BJ (cell line): Measurements from ENCODE around the gene ADRB1. TPM values are rescaled to one million over a fixed set of nuclear protein-coding genes. Genes with fewer than 3 reads are reported as not detected.

ENCODE experiments used
- CTCF ChIA-PET: fragments of 350-600 bp; formaldehyde crosslinking; extraction: SDS; loops from one replicate; lab custom pipeline; 2021; ENCODE audit warnings: antibody characterized with exemption, inconsistent platforms; lab: Yijun Ruan, JAX
- POLR2A ChIA-PET: fragments of 300-600 bp; sonication (Branson Sonifier 250); formaldehyde crosslinking; extraction: SDS; loops from one replicate; lab custom pipeline; 2021; ENCODE audit warnings: antibody characterized with exemption; lab: Charles Lee
- DNase-seq: peaks from one replicate; pipeline ENCODE4 v3.0.0-alpha.2; 2011; ENCODE audit warnings: low read depth
- H3K27me3 ChIP-seq: 2 replicates; pipeline ENCODE4 v1.6.0; 2011; ENCODE audit warnings: low read length; ENCODE audit not compliant: control insufficient read depth, insufficient read depth
- H3K36me3 ChIP-seq: 2 replicates; pipeline ENCODE4 v1.5.1; 2011; ENCODE audit warnings: low read length; ENCODE audit not compliant: control insufficient read depth, insufficient read depth
- H3K4me3 ChIP-seq: 2 replicates; pipeline ENCODE4 v1.5.1; 2011; ENCODE audit warnings: low read depth, mild to moderate bottlenecking, control low read depth, low read length
- CTCF ChIP-seq: IDR thresholded peaks from 2 replicates; pipeline ENCODE4 v1.5.1; 2011; ENCODE audit warnings: low read depth, mild to moderate bottlenecking, control low read depth, inconsistent platforms, low read length, moderate library complexity; ENCODE audit not compliant: insufficient read depth
- polyA plus RNA-seq: library from polyadenylated mRNA; depleted of rRNA; stranded (reverse); fragments of >200 nt; gene quantifications from 2 replicates; pipeline ENCODE4 v1.2.3, GENCODE V29; 2011

The ADRB1 gene
- polyA plus RNA-seq, 1 experiment = not detected

GRCh38 chr10:114061148-114061547 is 17.5 kb downstream of the ADRB1 start:
- no peak for DNase-seq
- H3K36me3 ChIP-seq = no peaks in the 10 kb centered on the region
- no peak for TF ChIP-seq CTCF
- ChIA-PET CTCF (no interaction called here), POLR2A (no interaction called here)
- no peak overlapping the region for H3K4me3 ChIP-seq
- peaks cover 2% of the 10 kb centered on the region; the same call in 1 of the 2 replicates for H3K27me3 ChIP-seq

GRCh38 chr10:114061789-114062188 is 18.1 kb downstream of the ADRB1 start:
- H3K27me3 ChIP-seq = peaks cover 2% of the 10 kb centered on the region; the same call in 1 of the 2 replicates
- no peak overlapping the region for H3K4me3 ChIP-seq
- ChIA-PET POLR2A (no interaction called here), CTCF (no interaction called here)
- TF ChIP-seq CTCF = no peak
- no peak for DNase-seq
- H3K36me3 ChIP-seq = no peaks in the 10 kb centered on the region

- POLR2A ChIA-PET = no interaction called here
- DNase-seq = no peak
- CTCF ChIA-PET = no interaction called here
Observed at GRCh38 chr10:114064151-114065048, 20.7 kb downstream of the ADRB1 start.

GRCh38 chr10:114065049-114065435 is 21.4 kb downstream of the ADRB1 start:
- ChIA-PET CTCF (no interaction called here), POLR2A (no interaction called here)
- no peak for TF ChIP-seq CTCF
- Histone ChIP-seq H3K4me3 (no peak overlapping the region), H3K36me3 (no peaks in the 10 kb centered on the region), H3K27me3 (peaks cover 2% of the 10 kb centered on the region; the same call in 1 of the 2 replicates)
- DNase-seq = no peak

More at GRCh38 chr10:114064151-114065048, 20.7 kb downstream of the ADRB1 start:
- Histone ChIP-seq H3K36me3 (no peaks in the 10 kb centered on the region), H3K27me3 (peaks cover 2% of the 10 kb centered on the region; the same call in 1 of the 2 replicates), H3K4me3 (no peak overlapping the region)
- no peak for TF ChIP-seq CTCF

- TF ChIP-seq CTCF = no peak
- CTCF ChIA-PET = no interaction called here
Observed at GRCh38 chr10:114068054-114068707, 24.5 kb downstream of the ADRB1 start.

More at GRCh38 chr10:114068054-114068707, 24.5 kb downstream of the ADRB1 start:
- DNase-seq = no peak
- H3K4me3 ChIP-seq = no peak overlapping the region
- H3K36me3 ChIP-seq = no peaks in the 10 kb centered on the region
- POLR2A ChIA-PET = no interaction called here
- peaks cover 2% of the 10 kb centered on the region; the same call in 1 of the 2 replicates for H3K27me3 ChIP-seq
